Measurements from ENCODE around the gene MICAL2.

The MICAL2 gene

DNA sequence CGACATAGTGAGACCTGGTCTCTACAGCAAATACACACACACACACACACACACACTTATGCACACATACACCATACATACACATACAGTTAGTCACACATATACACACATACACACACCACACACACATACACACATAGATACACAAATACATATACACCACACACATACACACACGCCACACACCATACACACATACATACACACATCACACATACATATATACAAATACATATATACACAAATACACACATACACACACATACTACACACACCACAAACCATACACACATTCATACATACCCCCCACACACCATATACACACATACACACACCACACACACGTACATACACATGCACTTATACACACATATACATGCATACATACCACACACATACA lies 57.7 kb downstream of the MICAL2 start:
- no peak for TF ChIP-seq SIN3A (IDR thresholded peaks at IDR 0.05; ENCODE audit: borderline replicate concordance, insufficient read depth, low read length)
- no peak for TF ChIP-seq TAF1 (IDR thresholded peaks at IDR 0.05; ENCODE audit: borderline replicate concordance, insufficient read depth, low read length)
- TF ChIP-seq POLR2AphosphoS5 (IDR thresholded peaks at IDR 0.05; ENCODE audit: low read depth, low read length) = no peak
- TF ChIP-seq, protein P1, sequence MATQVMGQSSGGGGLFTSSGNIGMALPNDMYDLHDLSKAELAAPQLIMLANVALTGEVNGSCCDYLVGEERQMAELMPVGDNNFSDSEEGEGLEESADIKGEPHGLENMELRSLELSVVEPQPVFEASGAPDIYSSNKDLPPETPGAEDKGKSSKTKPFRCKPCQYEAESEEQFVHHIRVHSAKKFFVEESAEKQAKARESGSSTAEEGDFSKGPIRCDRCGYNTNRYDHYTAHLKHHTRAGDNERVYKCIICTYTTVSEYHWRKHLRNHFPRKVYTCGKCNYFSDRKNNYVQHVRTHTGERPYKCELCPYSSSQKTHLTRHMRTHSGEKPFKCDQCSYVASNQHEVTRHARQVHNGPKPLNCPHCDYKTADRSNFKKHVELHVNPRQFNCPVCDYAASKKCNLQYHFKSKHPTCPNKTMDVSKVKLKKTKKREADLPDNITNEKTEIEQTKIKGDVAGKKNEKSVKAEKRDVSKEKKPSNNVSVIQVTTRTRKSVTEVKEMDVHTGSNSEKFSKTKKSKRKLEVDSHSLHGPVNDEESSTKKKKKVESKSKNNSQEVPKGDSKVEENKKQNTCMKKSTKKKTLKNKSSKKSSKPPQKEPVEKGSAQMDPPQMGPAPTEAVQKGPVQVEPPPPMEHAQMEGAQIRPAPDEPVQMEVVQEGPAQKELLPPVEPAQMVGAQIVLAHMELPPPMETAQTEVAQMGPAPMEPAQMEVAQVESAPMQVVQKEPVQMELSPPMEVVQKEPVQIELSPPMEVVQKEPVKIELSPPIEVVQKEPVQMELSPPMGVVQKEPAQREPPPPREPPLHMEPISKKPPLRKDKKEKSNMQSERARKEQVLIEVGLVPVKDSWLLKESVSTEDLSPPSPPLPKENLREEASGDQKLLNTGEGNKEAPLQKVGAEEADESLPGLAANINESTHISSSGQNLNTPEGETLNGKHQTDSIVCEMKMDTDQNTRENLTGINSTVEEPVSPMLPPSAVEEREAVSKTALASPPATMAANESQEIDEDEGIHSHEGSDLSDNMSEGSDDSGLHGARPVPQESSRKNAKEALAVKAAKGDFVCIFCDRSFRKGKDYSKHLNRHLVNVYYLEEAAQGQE (IDR thresholded peaks at IDR 0.05; ENCODE audit: insufficient read depth in 1 of 2, low read depth in 2 of 2, low read length in 2 of 2) = no peak
- TF ChIP-seq FOXP2 (optimal IDR thresholded peaks at IDR 0.05; ENCODE audit: borderline replicate concordance, extremely low read depth, extremely low read length, insufficient read depth) = no peak

DNA sequence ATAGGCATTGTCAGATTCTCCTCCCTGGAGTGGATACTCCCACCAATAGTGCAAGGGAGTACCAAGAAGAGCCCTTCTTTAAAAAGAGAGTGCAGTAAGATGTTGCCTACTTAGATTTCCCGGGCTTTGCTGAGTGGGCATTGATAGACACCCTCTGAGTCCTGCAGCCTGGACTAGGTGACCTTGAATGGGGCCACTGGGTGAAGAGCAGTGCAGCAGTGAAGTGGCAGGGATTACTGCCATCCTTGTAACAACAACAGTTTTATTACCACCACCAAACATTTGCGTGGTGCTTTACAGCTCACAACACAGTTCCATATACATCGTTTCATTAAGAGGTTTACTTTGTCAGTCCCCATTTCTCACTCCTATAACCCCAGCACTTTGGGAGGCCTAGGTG lies 59.4 kb downstream of the MICAL2 start:
- TF ChIP-seq POLR2AphosphoS5 (IDR thresholded peaks at IDR 0.05; ENCODE audit: low read depth, low read length) (no peak), SIN3A (IDR thresholded peaks at IDR 0.05; ENCODE audit: borderline replicate concordance, insufficient read depth, low read length) (no peak), TAF1 (IDR thresholded peaks at IDR 0.05; ENCODE audit: borderline replicate concordance, insufficient read depth, low read length) (no peak), FOXP2 (optimal IDR thresholded peaks at IDR 0.05; ENCODE audit: borderline replicate concordance, extremely low read depth, extremely low read length, insufficient read depth) (no peak)
- TF ChIP-seq, protein P1 (IDR thresholded peaks at IDR 0.05; ENCODE audit: insufficient read depth in 1 of 2, low read depth in 2 of 2, low read length in 2 of 2) = no peak

DNA sequence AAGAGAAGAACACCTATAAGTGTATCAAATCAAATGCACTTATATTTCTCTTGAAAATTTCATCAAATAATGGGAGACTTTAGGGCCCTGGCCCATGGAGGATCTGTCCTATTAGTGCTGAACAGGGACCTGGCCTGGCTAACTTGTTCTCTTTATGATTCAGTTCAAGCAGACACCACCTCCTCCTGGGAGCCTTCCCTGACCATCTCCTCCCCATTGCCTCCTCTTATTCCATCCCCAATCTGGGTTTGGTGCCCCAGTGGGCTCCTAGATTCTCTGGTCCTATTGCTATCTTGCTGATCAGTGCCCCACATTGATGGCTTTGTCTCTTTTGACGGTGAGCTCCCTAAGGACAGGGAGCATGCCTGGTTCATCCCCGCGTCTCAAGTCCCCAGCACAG lies 60.1 kb downstream of the MICAL2 start:
- TF ChIP-seq TAF1 (IDR thresholded peaks at IDR 0.05; ENCODE audit: borderline replicate concordance, insufficient read depth, low read length) (no peak), POLR2AphosphoS5 (IDR thresholded peaks at IDR 0.05; ENCODE audit: low read depth, low read length) (no peak), FOXP2 (optimal IDR thresholded peaks at IDR 0.05; ENCODE audit: borderline replicate concordance, extremely low read depth, extremely low read length, insufficient read depth) (no peak), SIN3A (IDR thresholded peaks at IDR 0.05; ENCODE audit: borderline replicate concordance, insufficient read depth, low read length) (no peak)
- TF ChIP-seq, protein P1 (IDR thresholded peaks at IDR 0.05; ENCODE audit: insufficient read depth in 1 of 2, low read depth in 2 of 2, low read length in 2 of 2) = no peak

DNA sequence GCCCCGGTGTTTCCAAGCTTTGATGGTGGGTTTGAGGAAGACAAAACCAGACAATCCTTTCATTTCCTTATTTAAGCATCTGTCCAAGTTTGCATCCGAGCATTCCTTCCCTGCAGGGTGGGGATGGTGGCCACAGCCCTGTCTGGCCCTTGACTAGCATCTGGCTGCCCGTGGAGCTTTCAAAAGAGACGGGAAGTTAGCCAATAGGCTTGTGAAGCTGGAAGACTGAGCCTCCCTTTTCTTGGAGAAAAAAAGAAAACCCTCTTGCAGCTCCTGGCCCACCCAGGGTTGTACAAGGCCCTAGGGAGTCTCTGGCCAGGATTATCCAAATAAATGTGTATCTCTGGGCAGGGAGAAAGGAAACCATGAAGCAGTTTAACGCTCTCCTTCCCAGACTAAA lies 60.6 kb downstream of the MICAL2 start:
- TF ChIP-seq SIN3A (IDR thresholded peaks at IDR 0.05; ENCODE audit: borderline replicate concordance, insufficient read depth, low read length) = no peak
- no peak for TF ChIP-seq FOXP2 (optimal IDR thresholded peaks at IDR 0.05; ENCODE audit: borderline replicate concordance, extremely low read depth, extremely low read length, insufficient read depth)
- no peak for TF ChIP-seq POLR2AphosphoS5 (IDR thresholded peaks at IDR 0.05; ENCODE audit: low read depth, low read length)
- TF ChIP-seq TAF1 (IDR thresholded peaks at IDR 0.05; ENCODE audit: borderline replicate concordance, insufficient read depth, low read length) = no peak
- TF ChIP-seq, protein P1 (IDR thresholded peaks at IDR 0.05; ENCODE audit: insufficient read depth in 1 of 2, low read depth in 2 of 2, low read length in 2 of 2) = no peak

DNA sequence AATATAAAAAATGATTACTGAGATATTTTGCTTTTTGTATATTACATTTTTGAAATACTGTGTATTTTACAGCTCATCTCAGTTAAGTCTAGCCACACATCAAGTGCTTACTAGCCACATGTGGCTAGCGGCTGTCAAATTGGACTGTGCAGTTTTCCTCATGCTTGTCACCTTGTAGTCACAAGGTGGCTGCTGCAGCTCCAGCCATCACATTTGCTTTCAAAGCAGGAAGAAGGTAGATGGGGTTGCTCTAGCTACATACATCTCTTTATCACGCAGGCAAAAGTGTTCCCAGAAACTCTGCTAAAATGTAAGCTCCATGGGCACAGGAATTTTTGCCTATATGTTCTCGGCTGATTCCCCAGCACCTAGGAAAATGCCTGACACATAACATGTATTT lies 61.5 kb downstream of the MICAL2 start:
- TF ChIP-seq, protein P1 (IDR thresholded peaks at IDR 0.05; ENCODE audit: insufficient read depth in 1 of 2, low read depth in 2 of 2, low read length in 2 of 2) = no peak
- TF ChIP-seq FOXP2 (optimal IDR thresholded peaks at IDR 0.05; ENCODE audit: borderline replicate concordance, extremely low read depth, extremely low read length, insufficient read depth) = no peak
- no peak for TF ChIP-seq SIN3A (IDR thresholded peaks at IDR 0.05; ENCODE audit: borderline replicate concordance, insufficient read depth, low read length)

Data from PFSK-1 (cell line).